ENCODE results near the gene NRXN3.

Gene NRXN3

GRCh38 chr14:78933948-78934524, 763.9 kb downstream of the NRXN3 start:
- no peak for ATAC-seq
- no peak for DNase-seq

GRCh38 chr14:78946949-78947348, 776.8 kb downstream of the NRXN3 start:
- no peak for DNase-seq

GRCh38 chr14:78947681-78948080, 777.5 kb downstream of the NRXN3 start:
- ATAC-seq (no peak), DNase-seq (no peak)

More at GRCh38 chr14:78946949-78947348, 776.8 kb downstream of the NRXN3 start:
- no peak for ATAC-seq

- no peak for ATAC-seq
- no peak for DNase-seq
Observed at GRCh38 chr14:78950649-78951048, 780.5 kb downstream of the NRXN3 start.

GRCh38 chr14:78951602-78952001, 781.4 kb downstream of the NRXN3 start:
- ATAC-seq (no peak), DNase-seq (no peak)

- DNase-seq, result peak; percentile 61
- ATAC-seq, result peak; percentile 49
Observed at GRCh38 chr14:78959674-78960264, 789.6 kb downstream of the NRXN3 start.

- ATAC-seq, result no peak
- DNase-seq, result no peak
Observed at GRCh38 chr14:78967111-78967809, 797.1 kb downstream of the NRXN3 start.

- ATAC-seq (no peak), DNase-seq (no peak)
Observed at GRCh38 chr14:78968265-78968664, 798.1 kb downstream of the NRXN3 start.

- no peak for DNase-seq
- ATAC-seq, result no peak
Observed at GRCh38 chr14:78970677-78971076, 800.5 kb downstream of the NRXN3 start.

GRCh38 chr14:78972440-78972839, 802.3 kb downstream of the NRXN3 start:
- DNase-seq (no peak), ATAC-seq (no peak)

GRCh38 chr14:78974691-78975090, 804.5 kb downstream of the NRXN3 start:
- DNase-seq (no peak), ATAC-seq (no peak)

- ATAC-seq, result no peak
Observed at GRCh38 chr14:78975734-78976133, 805.6 kb downstream of the NRXN3 start.

GRCh38 chr14:78978896-78979295, 808.7 kb downstream of the NRXN3 start:
- ATAC-seq (no peak), DNase-seq (no peak)

More at GRCh38 chr14:78975734-78976133, 805.6 kb downstream of the NRXN3 start:
- DNase-seq, result no peak

GRCh38 chr14:78982551-78982950, 812.4 kb downstream of the NRXN3 start:
- no peak for ATAC-seq
- no peak for DNase-seq

- ATAC-seq (no peak), DNase-seq (no peak)
Observed at GRCh38 chr14:78983126-78983525, 813.0 kb downstream of the NRXN3 start.

GRCh38 chr14:78985668-78986381, 815.7 kb downstream of the NRXN3 start:
- no peak for DNase-seq
- ATAC-seq, result no peak

GRCh38 chr14:78986989-78987388, 816.8 kb downstream of the NRXN3 start:
- no peak for ATAC-seq
- DNase-seq, result no peak

- ATAC-seq (no peak), DNase-seq (no peak)
Observed at GRCh38 chr14:78989221-78989620, 819.0 kb downstream of the NRXN3 start.

GRCh38 chr14:78992867-78993266, 822.7 kb downstream of the NRXN3 start:
- DNase-seq (no peak), ATAC-seq (no peak)

GRCh38 chr14:78997811-78998210, 827.6 kb downstream of the NRXN3 start:
- ATAC-seq (no peak), DNase-seq (no peak)

- DNase-seq (no peak), ATAC-seq (no peak)
Observed at GRCh38 chr14:79009286-79009685, 839.1 kb downstream of the NRXN3 start.

GRCh38 chr14:79011091-79011919, 841.1 kb downstream of the NRXN3 start:
- ATAC-seq (no peak), DNase-seq (peak; percentile 3)

All from stimulated activated naive CD8-positive, alpha-beta T cell treated with anti-CD3 and anti-CD28 coated beads, Interleukin-15, Interleukin-2, amounts not matched to agents 100 U/mL and 50 U/mL, for 24 hours (primary cell).